Measurements from ENCODE around the gene HS3ST5. TPM values are rescaled to one million over a fixed set of nuclear protein-coding genes. Genes with fewer than 3 reads are reported as not detected.

Gene HS3ST5
- total RNA-seq, 1 experiment from 2014 or later: 0.09 TPM

GRCh38 chr6:114202389-114202788 is 140.4 kb downstream of the HS3ST5 start:
- DNase-seq: no peak
- ChIA-PET CTCF (no interaction called here), POLR2A (ENCODE audit: unreplicated experiment) (no interaction called here)
- Histone ChIP-seq H3F3A (ENCODE audit: insufficient read depth, low read depth) (no peaks in the 10 kb centered on the region), H3K27me3 (ENCODE audit: insufficient read depth, low read depth) (no peaks in the 10 kb centered on the region), H2AFZ (no peak overlapping the region), H4K20me1 (ENCODE audit: insufficient read depth) (no peaks in the 10 kb centered on the region), H3K4me1 (replicated peaks; ENCODE audit: insufficient read depth) (no peaks in the 10 kb centered on the region), H3K79me2 (ENCODE audit: low read depth) (no peaks in the 10 kb centered on the region), H3K27ac (no peak overlapping the region), H3K4me3 (no peak overlapping the region), H3K9me3 (ENCODE audit: insufficient read depth, low read depth) (no peaks in the 10 kb centered on the region; the same call in 1 of the 2 replicates), H3K9me2 (ENCODE audit: insufficient read depth) (no peaks in the 10 kb centered on the region), H3K36me3 (ENCODE audit: low read depth) (no peaks in the 10 kb centered on the region), H3K4me2 (no peak overlapping the region)
- TF ChIP-seq EZH2 (IDR thresholded peaks at IDR 0.05; ENCODE audit: low read depth) (no peak), CTCF (conservative IDR thresholded peaks at IDR 0.05) (no peak)
- intact Hi-C loops (cut with micrococcal nuclease; ENCODE audit: unreplicated experiment): no loop called here
- BruUV-seq (replicated peaks): no TSS peak

- CTCF ChIA-PET: no interaction called here
- Histone ChIP-seq H3K27me3 (ENCODE audit: insufficient read depth, low read depth) (no peaks in the 10 kb centered on the region), H3F3A (ENCODE audit: insufficient read depth, low read depth) (no peaks in the 10 kb centered on the region), H3K4me3 (no peak overlapping the region), H3K36me3 (ENCODE audit: low read depth) (no peaks in the 10 kb centered on the region), H3K79me2 (ENCODE audit: low read depth) (no peaks in the 10 kb centered on the region), H3K4me2 (no peak overlapping the region), H4K20me1 (ENCODE audit: insufficient read depth) (no peaks in the 10 kb centered on the region), H3K4me1 (replicated peaks; ENCODE audit: insufficient read depth) (no peaks in the 10 kb centered on the region), H3K9me2 (ENCODE audit: insufficient read depth) (no peaks in the 10 kb centered on the region), H3K27ac (no peak overlapping the region), H2AFZ (no peak overlapping the region), H3K9me3 (ENCODE audit: insufficient read depth, low read depth) (no peaks in the 10 kb centered on the region; the same call in 1 of the 2 replicates)
- no peak for DNase-seq
- intact Hi-C loops (cut with micrococcal nuclease; ENCODE audit: unreplicated experiment): no loop called here
- TF ChIP-seq CTCF (conservative IDR thresholded peaks at IDR 0.05) (no peak), EZH2 (IDR thresholded peaks at IDR 0.05; ENCODE audit: low read depth) (no peak)
- POLR2A ChIA-PET (ENCODE audit: unreplicated experiment): no interaction called here
- no TSS peak for BruUV-seq (replicated peaks)
Measured at GRCh38 chr6:114200891-114201290, 141.9 kb downstream of the HS3ST5 start.

GRCh38 chr6:114195631-114196403 is 147.0 kb downstream of the HS3ST5 start:
- Histone ChIP-seq H3K36me3 (ENCODE audit: low read depth) (no peaks in the 10 kb centered on the region), H3K27me3 (ENCODE audit: insufficient read depth, low read depth) (no peaks in the 10 kb centered on the region), H3K9me3 (ENCODE audit: insufficient read depth, low read depth) (no peaks in the 10 kb centered on the region), H3K27ac (no peak overlapping the region), H3K4me1 (replicated peaks; ENCODE audit: insufficient read depth) (no peaks in the 10 kb centered on the region), H4K20me1 (ENCODE audit: insufficient read depth) (no peaks in the 10 kb centered on the region), H3F3A (ENCODE audit: insufficient read depth, low read depth) (no peaks in the 10 kb centered on the region), H3K9me2 (ENCODE audit: insufficient read depth) (no peaks in the 10 kb centered on the region), H3K4me2 (no peak overlapping the region), H2AFZ (no peak overlapping the region), H3K4me3 (no peak overlapping the region), H3K79me2 (ENCODE audit: low read depth) (no peaks in the 10 kb centered on the region)
- POLR2A ChIA-PET (ENCODE audit: unreplicated experiment): no interaction called here
- BruUV-seq (replicated peaks): no TSS peak
- TF ChIP-seq CTCF (conservative IDR thresholded peaks at IDR 0.05) (no peak), EZH2 (IDR thresholded peaks at IDR 0.05; ENCODE audit: low read depth) (no peak)
- DNase-seq: peak in 1 of 2 experiments; percentile 3
- CTCF ChIA-PET: no interaction called here
- intact Hi-C loops (cut with micrococcal nuclease; ENCODE audit: unreplicated experiment): no loop called here

Data from PC-9 (cell line).